Measurements from ENCODE around the gene PLPP4.

PLPP4 gene

GRCh38 chr10:120555842-120556532, 99.0 kb downstream of the PLPP4 start:
- no peak overlapping the region for H3K27ac ChIP-seq (replicated peaks)
- no peak for DNase-seq (ENCODE audit: low read depth in 1 of 2, low spot score in 1 of 2)
- no peak overlapping the region for H3K4me3 ChIP-seq (replicated peaks; ENCODE audit: insufficient read depth, low read length)
- no peaks in the 10 kb centered on the region for H3K27me3 ChIP-seq (ENCODE audit: insufficient read depth, poor library complexity, severe bottlenecking)
- TF ChIP-seq GABPA (IDR thresholded peaks at IDR 0.05; ENCODE audit: low read depth) (no peak), POLR2AphosphoS5 (IDR thresholded peaks at IDR 0.05; ENCODE audit: low read depth) (no peak), SPI1 (IDR thresholded peaks at IDR 0.05; ENCODE audit: borderline replicate concordance, low read depth) (no peak)
- TF ChIP-seq, protein P1, sequence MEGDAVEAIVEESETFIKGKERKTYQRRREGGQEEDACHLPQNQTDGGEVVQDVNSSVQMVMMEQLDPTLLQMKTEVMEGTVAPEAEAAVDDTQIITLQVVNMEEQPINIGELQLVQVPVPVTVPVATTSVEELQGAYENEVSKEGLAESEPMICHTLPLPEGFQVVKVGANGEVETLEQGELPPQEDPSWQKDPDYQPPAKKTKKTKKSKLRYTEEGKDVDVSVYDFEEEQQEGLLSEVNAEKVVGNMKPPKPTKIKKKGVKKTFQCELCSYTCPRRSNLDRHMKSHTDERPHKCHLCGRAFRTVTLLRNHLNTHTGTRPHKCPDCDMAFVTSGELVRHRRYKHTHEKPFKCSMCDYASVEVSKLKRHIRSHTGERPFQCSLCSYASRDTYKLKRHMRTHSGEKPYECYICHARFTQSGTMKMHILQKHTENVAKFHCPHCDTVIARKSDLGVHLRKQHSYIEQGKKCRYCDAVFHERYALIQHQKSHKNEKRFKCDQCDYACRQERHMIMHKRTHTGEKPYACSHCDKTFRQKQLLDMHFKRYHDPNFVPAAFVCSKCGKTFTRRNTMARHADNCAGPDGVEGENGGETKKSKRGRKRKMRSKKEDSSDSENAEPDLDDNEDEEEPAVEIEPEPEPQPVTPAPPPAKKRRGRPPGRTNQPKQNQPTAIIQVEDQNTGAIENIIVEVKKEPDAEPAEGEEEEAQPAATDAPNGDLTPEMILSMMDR (IDR thresholded peaks at IDR 0.05; ENCODE audit: insufficient read depth, low read length), result no peak
- TF ChIP-seq, protein P2, sequence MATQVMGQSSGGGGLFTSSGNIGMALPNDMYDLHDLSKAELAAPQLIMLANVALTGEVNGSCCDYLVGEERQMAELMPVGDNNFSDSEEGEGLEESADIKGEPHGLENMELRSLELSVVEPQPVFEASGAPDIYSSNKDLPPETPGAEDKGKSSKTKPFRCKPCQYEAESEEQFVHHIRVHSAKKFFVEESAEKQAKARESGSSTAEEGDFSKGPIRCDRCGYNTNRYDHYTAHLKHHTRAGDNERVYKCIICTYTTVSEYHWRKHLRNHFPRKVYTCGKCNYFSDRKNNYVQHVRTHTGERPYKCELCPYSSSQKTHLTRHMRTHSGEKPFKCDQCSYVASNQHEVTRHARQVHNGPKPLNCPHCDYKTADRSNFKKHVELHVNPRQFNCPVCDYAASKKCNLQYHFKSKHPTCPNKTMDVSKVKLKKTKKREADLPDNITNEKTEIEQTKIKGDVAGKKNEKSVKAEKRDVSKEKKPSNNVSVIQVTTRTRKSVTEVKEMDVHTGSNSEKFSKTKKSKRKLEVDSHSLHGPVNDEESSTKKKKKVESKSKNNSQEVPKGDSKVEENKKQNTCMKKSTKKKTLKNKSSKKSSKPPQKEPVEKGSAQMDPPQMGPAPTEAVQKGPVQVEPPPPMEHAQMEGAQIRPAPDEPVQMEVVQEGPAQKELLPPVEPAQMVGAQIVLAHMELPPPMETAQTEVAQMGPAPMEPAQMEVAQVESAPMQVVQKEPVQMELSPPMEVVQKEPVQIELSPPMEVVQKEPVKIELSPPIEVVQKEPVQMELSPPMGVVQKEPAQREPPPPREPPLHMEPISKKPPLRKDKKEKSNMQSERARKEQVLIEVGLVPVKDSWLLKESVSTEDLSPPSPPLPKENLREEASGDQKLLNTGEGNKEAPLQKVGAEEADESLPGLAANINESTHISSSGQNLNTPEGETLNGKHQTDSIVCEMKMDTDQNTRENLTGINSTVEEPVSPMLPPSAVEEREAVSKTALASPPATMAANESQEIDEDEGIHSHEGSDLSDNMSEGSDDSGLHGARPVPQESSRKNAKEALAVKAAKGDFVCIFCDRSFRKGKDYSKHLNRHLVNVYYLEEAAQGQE (IDR thresholded peaks at IDR 0.05; ENCODE audit: insufficient replicate concordance, low read depth), result no peak

GRCh38 chr10:120557311-120557710, 100.3 kb downstream of the PLPP4 start:
- no peak for DNase-seq (ENCODE audit: low read depth in 1 of 2, low spot score in 1 of 2)
- no peak overlapping the region for H3K4me3 ChIP-seq (replicated peaks; ENCODE audit: insufficient read depth, low read length)
- TF ChIP-seq, protein P1 (IDR thresholded peaks at IDR 0.05; ENCODE audit: insufficient read depth, low read length), result no peak
- TF ChIP-seq POLR2AphosphoS5 (IDR thresholded peaks at IDR 0.05; ENCODE audit: low read depth), result no peak
- TF ChIP-seq, protein P2 (IDR thresholded peaks at IDR 0.05; ENCODE audit: insufficient replicate concordance, low read depth), result no peak
- TF ChIP-seq SPI1 (IDR thresholded peaks at IDR 0.05; ENCODE audit: borderline replicate concordance, low read depth), result no peak
- no peak for TF ChIP-seq GABPA (IDR thresholded peaks at IDR 0.05; ENCODE audit: low read depth)
- H3K27me3 ChIP-seq (ENCODE audit: insufficient read depth, poor library complexity, severe bottlenecking), result no peaks in the 10 kb centered on the region
- no peak overlapping the region for H3K27ac ChIP-seq (replicated peaks)

DNA sequence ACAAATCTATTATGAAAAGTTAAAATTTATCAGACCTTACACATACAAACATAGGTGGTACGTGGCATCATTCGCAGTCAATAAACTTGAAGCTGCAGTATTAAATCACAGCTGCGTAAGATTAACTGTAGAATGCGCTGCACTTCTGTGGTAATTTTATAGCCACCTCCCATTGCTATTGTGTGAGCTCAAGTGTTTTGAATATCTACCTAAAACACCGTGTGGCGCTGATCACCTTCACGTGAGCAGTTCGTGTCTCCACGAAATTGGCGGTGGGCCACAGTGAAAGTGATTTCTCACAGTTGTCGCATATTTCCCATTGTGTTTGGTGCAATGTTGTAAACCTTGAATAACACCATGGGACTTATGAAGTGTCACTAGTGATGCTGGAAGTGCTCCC, 102.8 kb downstream of the PLPP4 start:
- Histone ChIP-seq H3K27me3 (ENCODE audit: insufficient read depth, poor library complexity, severe bottlenecking) (no peaks in the 10 kb centered on the region), H3K27ac (replicated peaks) (no peak overlapping the region), H3K4me3 (replicated peaks; ENCODE audit: insufficient read depth, low read length) (no peak overlapping the region)
- DNase-seq (ENCODE audit: low read depth in 1 of 2, low spot score in 1 of 2), result no peak
- TF ChIP-seq, protein P1 (IDR thresholded peaks at IDR 0.05; ENCODE audit: insufficient read depth, low read length), result no peak
- no peak for TF ChIP-seq SPI1 (IDR thresholded peaks at IDR 0.05; ENCODE audit: borderline replicate concordance, low read depth)

DNA sequence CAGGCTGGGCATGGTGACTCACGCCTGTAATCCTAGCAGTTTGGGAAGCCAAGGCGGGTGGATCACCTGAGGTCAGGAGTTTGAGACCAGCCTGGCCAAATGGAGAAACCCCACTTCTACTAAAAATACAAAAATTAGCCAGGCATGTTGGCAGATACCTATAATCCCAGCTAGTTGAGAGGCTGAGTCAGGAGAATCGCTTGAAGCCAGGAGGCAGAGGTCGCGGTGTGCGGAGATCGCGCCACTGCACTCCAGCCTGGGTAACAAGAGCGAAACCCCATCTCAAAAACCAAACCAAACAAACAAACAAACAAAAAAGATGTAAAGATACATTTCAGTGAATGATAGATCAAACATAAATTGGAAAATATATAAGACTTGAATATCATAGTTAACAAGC, 105.9 kb downstream of the PLPP4 start:
- no peaks in the 10 kb centered on the region for H3K27me3 ChIP-seq (ENCODE audit: insufficient read depth, poor library complexity, severe bottlenecking)
- no peak overlapping the region for H3K4me3 ChIP-seq (replicated peaks; ENCODE audit: insufficient read depth, low read length)
- no peak overlapping the region for H3K27ac ChIP-seq (replicated peaks)
- TF ChIP-seq SPI1 (IDR thresholded peaks at IDR 0.05; ENCODE audit: borderline replicate concordance, low read depth), result no peak
- TF ChIP-seq POLR2AphosphoS5 (IDR thresholded peaks at IDR 0.05; ENCODE audit: low read depth), result no peak
- no peak for TF ChIP-seq GABPA (IDR thresholded peaks at IDR 0.05; ENCODE audit: low read depth)
- TF ChIP-seq, protein P2 (IDR thresholded peaks at IDR 0.05; ENCODE audit: insufficient replicate concordance, low read depth), result no peak
- TF ChIP-seq, protein P1 (IDR thresholded peaks at IDR 0.05; ENCODE audit: insufficient read depth, low read length), result no peak
- no peak for DNase-seq (ENCODE audit: low read depth in 1 of 2, low spot score in 1 of 2)

Measured in HL-60 (cell line).